Astrocyte (in vitro differentiated cells and primary cell): ENCODE measurements around the gene CNTLN. TPM values are rescaled to one million over a fixed set of nuclear protein-coding genes. Genes with fewer than 3 reads are reported as not detected.

ENCODE experiments used
- DNase-seq: peaks from one replicate; pipeline ENCODE4 v3.0.0-alpha.2; 2010; ENCODE audit warnings: low read depth
- FAIRE-seq: peaks from 2 replicates; lab custom pipeline; 2011; peaks lifted over from hg19 to GRCh38; lab: Jason Lieb, UNC
- H2AFZ ChIP-seq: 2 replicates; pipeline ENCODE4 v1.6.0; 2012; ENCODE audit warnings: low read depth, low read length, inconsistent platforms
- H3K27ac ChIP-seq: 2 replicates; pipeline ENCODE4 v1.5.1; 2011; ENCODE audit warnings: low read depth, low read length, inconsistent platforms
- H3K27me3 ChIP-seq: 2 replicates; pipeline ENCODE4 v1.6.0; 2011; ENCODE audit warnings: low read length, inconsistent platforms; ENCODE audit not compliant: insufficient read depth
- H3K36me3 ChIP-seq: 2 replicates; pipeline ENCODE4 v1.5.1; 2011; ENCODE audit warnings: low read length, inconsistent platforms; ENCODE audit not compliant: insufficient read depth
- H3K4me1 ChIP-seq: 2 replicates; pipeline ENCODE4 v1.5.1; 2011; ENCODE audit warnings: low read length, inconsistent platforms; ENCODE audit not compliant: insufficient read depth
- H3K4me2 ChIP-seq: 2 replicates; pipeline ENCODE4 v1.6.0; 2012; ENCODE audit warnings: low read length, inconsistent platforms
- H3K4me3 ChIP-seq: 2 replicates; pipeline ENCODE4 v1.5.1; 2011; ENCODE audit warnings: low read depth, mild to moderate bottlenecking, low read length, inconsistent platforms; ENCODE audit not compliant: insufficient read depth
- H3K79me2 ChIP-seq: 2 replicates; pipeline ENCODE4 v1.6.0; 2012; ENCODE audit warnings: mild to moderate bottlenecking, low read length, inconsistent platforms; ENCODE audit not compliant: insufficient read depth
- H3K9ac ChIP-seq: 2 replicates; pipeline ENCODE4 v1.6.0; 2012; ENCODE audit warnings: mild to moderate bottlenecking, low read length, inconsistent platforms
- H3K9me3 ChIP-seq: 2 replicates; pipeline ENCODE4 v1.5.1; 2012; ENCODE audit warnings: low read depth, mild to moderate bottlenecking, low read length, inconsistent platforms; ENCODE audit not compliant: insufficient read depth
- H4K20me1 ChIP-seq: 2 replicates; pipeline ENCODE4 v1.6.0; 2012; ENCODE audit warnings: low read length, inconsistent platforms; ENCODE audit not compliant: insufficient read depth
- H3K27ac Mint-ChIP-seq: one replicate; pipeline ENCODE4 v1.8.0; 2021; ENCODE audit warnings: mild to moderate bottlenecking, mixed read lengths; ENCODE audit not compliant: unreplicated experiment
- H3K27me3 Mint-ChIP-seq: one replicate; pipeline ENCODE4 v1.8.0; 2021; ENCODE audit warnings: low read depth, mixed read lengths; ENCODE audit not compliant: unreplicated experiment
- H3K36me3 Mint-ChIP-seq: one replicate; pipeline ENCODE4 v1.8.0; 2021; ENCODE audit warnings: low read depth, mixed read lengths; ENCODE audit not compliant: unreplicated experiment
- H3K4me1 Mint-ChIP-seq: one replicate; pipeline ENCODE4 v1.8.0; 2021; ENCODE audit warnings: low read depth, mixed read lengths; ENCODE audit not compliant: unreplicated experiment
- H3K4me3 Mint-ChIP-seq: one replicate; pipeline ENCODE4 v1.8.0; 2021; ENCODE audit warnings: mild to moderate bottlenecking, moderate library complexity, mixed read lengths; ENCODE audit not compliant: unreplicated experiment
- H3K9me3 Mint-ChIP-seq: one replicate; pipeline ENCODE4 v1.8.0; 2021; ENCODE audit warnings: mild to moderate bottlenecking, mixed read lengths; ENCODE audit not compliant: unreplicated experiment
- EZH2 ChIP-seq: IDR thresholded peaks from 2 replicates; pipeline ENCODE4 v1.6.1; 2012; ENCODE audit warnings: mild to moderate bottlenecking, low read length, inconsistent platforms; ENCODE audit not compliant: insufficient read depth
- total RNA-seq: library from RNA; stranded (reverse); gene quantifications from 2 replicates; pipeline ENCODE4 v1.2.1, GENCODE V29; 2021
- TF ChIP-seq, protein P1 (sequence below): IDR thresholded peaks from 2 replicates; pipeline ENCODE4 v1.5.1; 2011; ENCODE audit warnings: low read depth, mild to moderate bottlenecking, inconsistent platforms, low read length, moderate library complexity; ENCODE audit not compliant: insufficient read depth

CNTLN gene
- total RNA-seq, 1 donor from 2014 or later: 4.4 TPM

DNA sequence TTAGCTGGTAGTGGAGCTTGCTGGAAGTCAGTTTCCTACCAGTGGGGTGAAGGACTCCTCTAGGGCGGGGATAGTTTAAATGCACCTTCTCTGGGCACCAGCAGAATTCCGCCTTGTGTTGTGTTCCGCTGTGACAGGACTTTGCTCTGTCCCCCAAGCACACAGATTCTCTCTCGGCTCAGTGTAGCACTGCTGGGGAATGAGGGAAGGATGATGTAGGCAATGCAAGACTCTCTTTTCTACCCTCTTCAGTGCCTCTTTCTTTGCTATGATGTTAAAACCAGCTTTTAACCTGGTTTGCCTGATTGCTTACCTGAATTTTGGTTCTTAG lies 288.8 kb downstream of the CNTLN start:
- Mint-ChIP-seq H3K9me3 (no peaks in the 10 kb centered on the region), H3K4me3 (no peak overlapping the region), H3K36me3 (no peaks in the 10 kb centered on the region), H3K4me1 (no peaks in the 10 kb centered on the region), H3K27me3 (no peaks in the 10 kb centered on the region), H3K27ac (no peak overlapping the region)
- Histone ChIP-seq H3K36me3 (no peaks in the 10 kb centered on the region), H3K79me2 (no peaks in the 10 kb centered on the region), H3K4me2 (no peak overlapping the region), H4K20me1 (no peaks in the 10 kb centered on the region), H3K9me3 (no peaks in the 10 kb centered on the region), H3K27ac (no peak overlapping the region), H2AFZ (no peak overlapping the region), H3K27me3 (no peaks in the 10 kb centered on the region), H3K9ac (no peak overlapping the region), H3K4me3 (no peak overlapping the region), H3K4me1 (no peaks in the 10 kb centered on the region)
- no peak for TF ChIP-seq EZH2
- TF ChIP-seq, protein P1, sequence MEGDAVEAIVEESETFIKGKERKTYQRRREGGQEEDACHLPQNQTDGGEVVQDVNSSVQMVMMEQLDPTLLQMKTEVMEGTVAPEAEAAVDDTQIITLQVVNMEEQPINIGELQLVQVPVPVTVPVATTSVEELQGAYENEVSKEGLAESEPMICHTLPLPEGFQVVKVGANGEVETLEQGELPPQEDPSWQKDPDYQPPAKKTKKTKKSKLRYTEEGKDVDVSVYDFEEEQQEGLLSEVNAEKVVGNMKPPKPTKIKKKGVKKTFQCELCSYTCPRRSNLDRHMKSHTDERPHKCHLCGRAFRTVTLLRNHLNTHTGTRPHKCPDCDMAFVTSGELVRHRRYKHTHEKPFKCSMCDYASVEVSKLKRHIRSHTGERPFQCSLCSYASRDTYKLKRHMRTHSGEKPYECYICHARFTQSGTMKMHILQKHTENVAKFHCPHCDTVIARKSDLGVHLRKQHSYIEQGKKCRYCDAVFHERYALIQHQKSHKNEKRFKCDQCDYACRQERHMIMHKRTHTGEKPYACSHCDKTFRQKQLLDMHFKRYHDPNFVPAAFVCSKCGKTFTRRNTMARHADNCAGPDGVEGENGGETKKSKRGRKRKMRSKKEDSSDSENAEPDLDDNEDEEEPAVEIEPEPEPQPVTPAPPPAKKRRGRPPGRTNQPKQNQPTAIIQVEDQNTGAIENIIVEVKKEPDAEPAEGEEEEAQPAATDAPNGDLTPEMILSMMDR: no peak
- no peak for DNase-seq
- FAIRE-seq: no peak

DNA sequence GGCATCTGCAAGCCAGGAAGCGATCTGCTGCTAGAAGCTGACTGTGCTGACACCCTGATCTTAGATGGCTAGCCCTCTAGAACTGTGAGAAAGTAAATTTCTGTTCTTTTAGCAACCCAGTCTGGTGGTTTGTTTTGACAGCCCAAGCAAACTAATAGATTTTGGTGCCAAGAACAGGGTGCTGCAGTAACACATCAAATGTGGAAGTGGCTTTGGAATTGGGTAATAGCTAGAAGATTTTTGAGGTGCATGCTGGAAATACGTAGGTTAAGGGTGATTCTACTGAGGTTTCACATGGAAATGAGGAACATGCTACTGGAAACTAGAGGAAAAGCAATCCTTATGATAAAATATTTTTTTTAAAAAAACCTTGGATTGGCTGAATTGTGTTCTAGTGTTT lies 290.5 kb downstream of the CNTLN start:
- no peaks in the 10 kb centered on the region for H3K27me3 Mint-ChIP-seq
- no peaks in the 10 kb centered on the region for H3K4me1 Mint-ChIP-seq
- Histone ChIP-seq H4K20me1 (no peaks in the 10 kb centered on the region), H3K79me2 (no peaks in the 10 kb centered on the region), H3K9me3 (no peaks in the 10 kb centered on the region), H2AFZ (no peak overlapping the region), H3K27ac (no peak overlapping the region), H3K27me3 (no peaks in the 10 kb centered on the region), H3K36me3 (no peaks in the 10 kb centered on the region), H3K9ac (no peak overlapping the region), H3K4me2 (no peak overlapping the region), H3K4me1 (no peaks in the 10 kb centered on the region), H3K4me3 (no peak overlapping the region)
- no peaks in the 10 kb centered on the region for H3K36me3 Mint-ChIP-seq
- H3K27ac Mint-ChIP-seq: no peak overlapping the region
- DNase-seq (no peak), FAIRE-seq (no peak)
- no peaks in the 10 kb centered on the region for H3K9me3 Mint-ChIP-seq
- TF ChIP-seq EZH2: no peak
- TF ChIP-seq, protein P1: no peak
- H3K4me3 Mint-ChIP-seq: no peak overlapping the region

GRCh38 chr9:17433526-17433925 lies 298.7 kb downstream of the CNTLN start:
- Mint-ChIP-seq H3K9me3 (peaks cover 1% of the 10 kb centered on the region), H3K27ac (no peak overlapping the region), H3K36me3 (no peaks in the 10 kb centered on the region), H3K4me3 (no peak overlapping the region), H3K4me1 (no peaks in the 10 kb centered on the region), H3K27me3 (no peaks in the 10 kb centered on the region)
- no peak overlapping the region for H3K4me3 ChIP-seq
- H3K4me2 ChIP-seq: no peak overlapping the region
- no peak for FAIRE-seq
- no peak for TF ChIP-seq EZH2
- TF ChIP-seq, protein P1: no peak
- no peaks in the 10 kb centered on the region for H4K20me1 ChIP-seq
- no peaks in the 10 kb centered on the region for H3K4me1 ChIP-seq
- DNase-seq: no peak
- no peaks in the 10 kb centered on the region for H3K36me3 ChIP-seq
- H3K79me2 ChIP-seq: no peaks in the 10 kb centered on the region
- H3K9me3 ChIP-seq: no peaks in the 10 kb centered on the region
- H3K9ac ChIP-seq: no peak overlapping the region
- H3K27ac ChIP-seq: no peak overlapping the region
- no peaks in the 10 kb centered on the region for H3K27me3 ChIP-seq
- no peak overlapping the region for H2AFZ ChIP-seq
